HCT116 (cell line): ENCODE results near the gene METTL2B.

Experiments used
- CBX3 ChIP-seq: IDR thresholded peaks from 2 replicates; pipeline ENCODE4 v1.6.1; 2012; ENCODE audit warnings: low read depth
- CEBPB ChIP-seq: IDR thresholded peaks from 2 replicates; pipeline ENCODE4 v1.6.1; 2012; ENCODE audit warnings: low read depth
- EZH2 ChIP-seq: fragments of 200-600 bp; sonication (generic); IDR thresholded peaks from 2 replicates; pipeline ENCODE4 v1.6.1; 2017; ENCODE audit warnings: antibody characterized with exemption, mixed run types
- EZH2phosphoT487 ChIP-seq: fragments of 200-600 bp; IDR thresholded peaks from 2 replicates; pipeline ENCODE4 v1.6.1; 2018; ENCODE audit warnings: antibody characterized with exemption, borderline replicate concordance
- POLR2A ChIP-seq: IDR thresholded peaks from 2 replicates; pipeline ENCODE4 v1.7.0; 2011; ENCODE audit warnings: borderline replicate concordance; ENCODE audit not compliant: insufficient read depth, insufficient read length; ENCODE audit errors: extremely low read depth
- POLR2AphosphoS5 ChIP-seq: IDR thresholded peaks from 2 replicates; pipeline ENCODE4 v1.6.1; 2011; ENCODE audit warnings: mild to moderate bottlenecking, low read depth, low read length, moderate library complexity
- RAD21 ChIP-seq: IDR thresholded peaks from 2 replicates; pipeline ENCODE4 v1.6.1; 2012; ENCODE audit warnings: low read depth, mild to moderate bottlenecking
- SIN3A ChIP-seq: IDR thresholded peaks from 2 replicates; pipeline ENCODE4 v1.6.1; 2012; ENCODE audit warnings: low read depth
- SP1 ChIP-seq: IDR thresholded peaks from 2 replicates; pipeline ENCODE4 v1.6.1; 2012; ENCODE audit warnings: low read depth
- YY1 ChIP-seq: IDR thresholded peaks from 2 replicates; pipeline ENCODE4 v1.6.1; 2011; ENCODE audit warnings: low read length, low read depth, moderate library complexity, mild to moderate bottlenecking; ENCODE audit not compliant: insufficient replicate concordance; ENCODE audit errors: extremely low read depth
- ZBTB33 ChIP-seq: IDR thresholded peaks from 2 replicates; pipeline ENCODE4 v1.6.1; 2011; ENCODE audit warnings: mild to moderate bottlenecking, low read length, moderate library complexity; ENCODE audit not compliant: insufficient replicate concordance; ENCODE audit errors: extremely low read depth
- TF ChIP-seq, protein P1 (sequence below), 3 experiments: fragments of 200-600 bp in 1 of 3; sonication (generic) in 1 of 3; IDR thresholded peaks in 2 of 3; conservative IDR thresholded peaks in 1 of 3; 2 replicates each; pipeline ENCODE4 v1.5.1; 2012 to 2017; ENCODE audit warnings: low read depth in 2 of 3, low read length in 2 of 3, antibody characterized with exemption in 1 of 3, borderline replicate concordance in 1 of 3, control low read depth in 1 of 3, mild to moderate bottlenecking in 1 of 3, mixed read lengths in 1 of 3, mixed run types in 1 of 3, moderate library complexity in 1 of 3; ENCODE audit not compliant: insufficient read depth in 1 of 3
- TF ChIP-seq, protein P2 (sequence below): IDR thresholded peaks from 2 replicates; pipeline ENCODE4 v1.6.1; 2012

GRCh38 chr7:128550920-128551319 lies 74.4 kb downstream of the METTL2B start:
- TF ChIP-seq YY1 (no peak), POLR2A (no peak), EZH2 (no peak), RAD21 (no peak), POLR2AphosphoS5 (no peak), EZH2phosphoT487 (no peak), SIN3A (no peak), SP1 (no peak), CEBPB (no peak), CBX3 (no peak), ZBTB33 (no peak)
- TF ChIP-seq, protein P1, sequence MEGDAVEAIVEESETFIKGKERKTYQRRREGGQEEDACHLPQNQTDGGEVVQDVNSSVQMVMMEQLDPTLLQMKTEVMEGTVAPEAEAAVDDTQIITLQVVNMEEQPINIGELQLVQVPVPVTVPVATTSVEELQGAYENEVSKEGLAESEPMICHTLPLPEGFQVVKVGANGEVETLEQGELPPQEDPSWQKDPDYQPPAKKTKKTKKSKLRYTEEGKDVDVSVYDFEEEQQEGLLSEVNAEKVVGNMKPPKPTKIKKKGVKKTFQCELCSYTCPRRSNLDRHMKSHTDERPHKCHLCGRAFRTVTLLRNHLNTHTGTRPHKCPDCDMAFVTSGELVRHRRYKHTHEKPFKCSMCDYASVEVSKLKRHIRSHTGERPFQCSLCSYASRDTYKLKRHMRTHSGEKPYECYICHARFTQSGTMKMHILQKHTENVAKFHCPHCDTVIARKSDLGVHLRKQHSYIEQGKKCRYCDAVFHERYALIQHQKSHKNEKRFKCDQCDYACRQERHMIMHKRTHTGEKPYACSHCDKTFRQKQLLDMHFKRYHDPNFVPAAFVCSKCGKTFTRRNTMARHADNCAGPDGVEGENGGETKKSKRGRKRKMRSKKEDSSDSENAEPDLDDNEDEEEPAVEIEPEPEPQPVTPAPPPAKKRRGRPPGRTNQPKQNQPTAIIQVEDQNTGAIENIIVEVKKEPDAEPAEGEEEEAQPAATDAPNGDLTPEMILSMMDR (IDR thresholded peaks at IDR 0.05 in 2 of 3, conservative IDR thresholded peaks at IDR 0.05 in 1 of 3; ENCODE audit: borderline replicate concordance in 1 of 3, insufficient read depth in 1 of 3, low read depth in 2 of 3, low read length in 2 of 3), result no peak
- TF ChIP-seq, protein P2, sequence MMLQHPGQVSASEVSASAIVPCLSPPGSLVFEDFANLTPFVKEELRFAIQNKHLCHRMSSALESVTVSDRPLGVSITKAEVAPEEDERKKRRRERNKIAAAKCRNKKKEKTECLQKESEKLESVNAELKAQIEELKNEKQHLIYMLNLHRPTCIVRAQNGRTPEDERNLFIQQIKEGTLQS, result no peak
